GDM1 (cell line): ENCODE results near the gene MUC5AC.

ENCODE experiments used
- DNase-seq: peaks from one replicate; lab custom pipeline; 2025; lab: John Stamatoyannopoulos, UW

The MUC5AC gene

GRCh38 chr11:1121813-1122663 lies 35.7 kb upstream of the MUC5AC start:
- no peak for DNase-seq

- no peak for DNase-seq
These were observed 35.1 kb upstream of the MUC5AC start for GRCh38 chr11:1122664-1123002.

DNA sequence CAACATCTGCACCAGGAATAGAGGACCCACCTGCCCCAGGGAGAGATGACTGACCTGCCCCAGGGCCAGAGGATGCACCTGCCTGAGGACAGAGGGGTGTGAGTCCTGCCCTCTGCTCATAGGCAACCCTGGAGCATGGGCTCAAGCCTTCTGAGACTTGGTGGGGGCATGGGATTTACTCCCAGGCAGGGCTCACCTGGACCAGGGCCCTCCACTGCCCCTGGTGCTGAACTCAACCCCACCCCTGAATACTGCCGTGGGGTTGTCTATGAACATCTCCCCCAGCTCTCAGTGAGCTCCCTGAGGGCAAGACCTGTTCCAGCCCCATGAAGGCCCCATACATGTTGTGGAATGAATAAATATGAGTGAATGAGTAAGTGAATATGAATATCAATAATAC lies 33.8 kb upstream of the MUC5AC start:
- DNase-seq, result no peak

GRCh38 chr11:1125803-1126202 lies 31.9 kb upstream of the MUC5AC start:
- DNase-seq, result no peak

DNA sequence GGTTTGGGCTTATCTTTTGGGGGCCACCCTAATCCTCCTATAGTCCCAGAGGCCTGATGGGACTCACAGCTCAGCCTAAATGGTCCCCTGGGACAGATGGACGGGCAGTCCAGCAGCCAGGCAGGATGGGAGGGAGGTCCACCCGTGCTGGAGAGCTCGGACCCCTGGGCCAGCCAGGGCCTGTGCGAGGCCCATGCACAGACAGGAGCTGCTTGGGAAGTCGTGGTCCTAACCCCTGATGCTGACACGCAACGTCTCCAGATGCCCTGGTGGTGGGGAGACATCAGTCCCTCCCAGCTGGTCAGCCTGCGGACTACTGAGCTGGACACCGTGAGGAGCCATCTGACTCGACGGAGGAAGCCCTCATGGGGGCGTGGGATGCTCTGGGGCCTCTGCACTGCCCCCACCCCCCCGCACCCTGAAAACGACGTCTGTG lies 31.2 kb upstream of the MUC5AC start:
- no peak for DNase-seq

DNA sequence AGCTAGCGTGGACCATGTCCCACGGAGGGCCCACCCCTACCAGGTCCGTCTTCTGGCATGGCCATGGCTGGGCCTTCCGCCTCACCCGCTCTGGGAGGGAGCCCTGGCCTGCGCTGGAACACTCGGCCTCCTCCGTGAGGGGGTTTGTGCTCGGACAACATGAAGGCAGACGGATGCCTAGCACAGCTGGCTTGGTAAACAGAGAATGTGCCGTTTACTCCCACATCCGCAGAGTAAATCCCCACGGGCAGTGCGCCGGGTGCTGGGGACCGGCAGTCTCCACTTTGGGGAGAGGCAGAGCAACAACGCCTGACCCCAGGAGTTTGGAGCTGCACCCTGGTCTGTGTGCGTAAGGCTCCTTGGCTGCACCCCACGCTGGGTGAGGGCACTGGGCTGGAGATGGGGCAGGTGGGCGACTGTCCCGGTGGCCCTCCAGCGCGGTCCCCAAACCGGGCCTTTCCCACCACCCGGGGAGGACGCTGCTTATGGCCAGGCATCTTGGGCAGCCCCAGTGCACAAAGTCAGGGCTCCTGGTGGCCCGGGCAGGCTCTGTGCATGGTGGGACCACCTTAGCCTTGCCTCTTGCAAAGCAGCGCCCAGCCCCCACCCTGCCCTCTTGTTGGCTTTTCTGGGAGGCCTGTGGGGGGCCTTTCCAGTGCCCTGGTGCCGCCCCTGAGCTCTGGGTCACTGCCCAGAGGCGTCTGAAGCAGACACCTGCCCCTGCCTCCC lies 30.7 kb upstream of the MUC5AC start:
- DNase-seq, result no peak

GRCh38 chr11:1127664-1128162 lies 30.0 kb upstream of the MUC5AC start:
- no peak for DNase-seq

- no peak for DNase-seq
These were observed 29.2 kb upstream of the MUC5AC start for GRCh38 chr11:1128311-1129142.

DNA sequence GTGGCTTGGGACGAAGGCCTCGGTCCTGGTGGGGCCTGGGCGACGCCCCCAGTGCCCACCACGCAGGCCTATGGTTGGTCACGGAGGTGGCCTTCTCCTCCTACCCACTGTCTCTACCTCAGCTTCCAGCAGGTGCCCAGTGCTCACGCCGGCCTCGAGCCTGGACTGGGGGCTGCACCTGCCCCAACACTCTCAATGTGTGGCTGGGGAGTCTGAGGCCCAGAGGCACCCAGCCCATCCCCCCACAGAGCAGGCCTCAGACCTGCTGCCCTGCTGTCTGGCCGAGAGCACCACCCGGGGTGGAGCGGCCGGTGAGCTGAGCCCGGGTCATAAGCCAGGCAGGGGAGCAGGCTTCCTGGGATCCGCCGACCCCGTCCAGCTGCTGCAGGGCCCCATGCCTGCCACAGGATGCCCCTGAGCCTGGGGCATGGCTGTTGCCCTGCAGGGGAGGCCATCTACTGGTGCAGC lies 28.6 kb upstream of the MUC5AC start:
- no peak for DNase-seq

DNA sequence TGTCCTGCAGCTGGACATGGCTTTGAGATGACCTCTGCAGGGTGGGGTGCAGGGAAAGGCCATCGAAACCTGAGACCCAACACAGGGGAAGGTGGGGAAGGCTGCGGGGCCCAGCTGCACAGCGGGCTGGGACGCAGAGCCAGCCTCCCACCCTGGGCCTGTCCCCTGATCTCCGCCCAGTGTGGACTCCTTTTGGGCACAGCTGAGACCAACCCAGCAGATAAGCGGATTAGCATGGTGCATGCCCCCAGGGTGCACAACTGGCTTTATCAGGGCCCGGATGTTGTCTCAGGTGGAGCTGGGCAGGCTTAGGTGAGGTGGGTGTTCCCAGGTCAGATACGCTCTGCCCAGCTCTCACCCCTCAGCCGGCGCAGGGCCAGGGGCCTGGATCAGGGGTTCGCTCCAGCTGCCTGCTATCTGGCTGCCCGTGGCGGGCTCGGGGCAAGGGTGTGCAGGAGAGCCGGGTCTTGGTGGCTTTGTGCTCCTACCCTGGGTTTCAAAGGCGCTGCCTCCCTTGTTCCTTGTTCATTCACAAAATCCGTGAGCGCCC lies 28.1 kb upstream of the MUC5AC start:
- no peak for DNase-seq

DNA sequence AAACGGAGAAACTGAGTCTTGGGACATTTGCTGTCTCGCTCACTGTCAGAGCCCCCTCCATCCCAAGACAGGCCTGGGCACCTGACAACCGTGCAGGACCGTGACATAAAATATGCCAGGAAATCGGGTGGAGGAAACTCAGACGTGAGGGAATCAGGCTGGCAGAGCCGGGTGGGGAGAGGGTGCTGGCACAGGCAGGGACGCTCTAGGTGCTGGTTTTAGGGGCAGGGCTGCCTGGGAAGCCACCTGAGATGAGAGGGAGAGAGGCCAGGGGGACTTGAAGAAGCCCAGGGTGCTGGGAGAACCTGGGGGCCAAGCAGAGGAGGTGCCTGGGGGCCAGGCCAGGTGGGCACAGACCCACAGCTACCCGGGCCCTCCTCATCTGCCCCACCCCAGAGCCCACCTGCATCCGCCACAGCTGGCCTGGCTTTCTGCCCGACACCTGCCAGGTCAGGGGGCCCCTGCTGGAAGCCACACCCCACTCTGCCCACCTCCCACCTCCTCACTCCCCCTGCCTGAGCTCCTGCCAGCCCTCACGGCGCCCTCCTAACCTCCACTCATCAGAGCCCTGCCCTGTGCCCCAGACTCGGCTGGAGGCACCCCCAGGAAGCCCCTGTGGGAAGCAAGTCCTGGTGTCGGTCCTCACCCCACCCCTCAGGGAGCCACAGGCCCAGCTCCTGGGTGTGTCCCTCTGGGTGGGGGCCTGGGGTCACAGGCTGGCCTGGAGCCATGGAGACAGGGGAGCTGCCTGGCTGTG lies 27.3 kb upstream of the MUC5AC start:
- no peak for DNase-seq

DNA sequence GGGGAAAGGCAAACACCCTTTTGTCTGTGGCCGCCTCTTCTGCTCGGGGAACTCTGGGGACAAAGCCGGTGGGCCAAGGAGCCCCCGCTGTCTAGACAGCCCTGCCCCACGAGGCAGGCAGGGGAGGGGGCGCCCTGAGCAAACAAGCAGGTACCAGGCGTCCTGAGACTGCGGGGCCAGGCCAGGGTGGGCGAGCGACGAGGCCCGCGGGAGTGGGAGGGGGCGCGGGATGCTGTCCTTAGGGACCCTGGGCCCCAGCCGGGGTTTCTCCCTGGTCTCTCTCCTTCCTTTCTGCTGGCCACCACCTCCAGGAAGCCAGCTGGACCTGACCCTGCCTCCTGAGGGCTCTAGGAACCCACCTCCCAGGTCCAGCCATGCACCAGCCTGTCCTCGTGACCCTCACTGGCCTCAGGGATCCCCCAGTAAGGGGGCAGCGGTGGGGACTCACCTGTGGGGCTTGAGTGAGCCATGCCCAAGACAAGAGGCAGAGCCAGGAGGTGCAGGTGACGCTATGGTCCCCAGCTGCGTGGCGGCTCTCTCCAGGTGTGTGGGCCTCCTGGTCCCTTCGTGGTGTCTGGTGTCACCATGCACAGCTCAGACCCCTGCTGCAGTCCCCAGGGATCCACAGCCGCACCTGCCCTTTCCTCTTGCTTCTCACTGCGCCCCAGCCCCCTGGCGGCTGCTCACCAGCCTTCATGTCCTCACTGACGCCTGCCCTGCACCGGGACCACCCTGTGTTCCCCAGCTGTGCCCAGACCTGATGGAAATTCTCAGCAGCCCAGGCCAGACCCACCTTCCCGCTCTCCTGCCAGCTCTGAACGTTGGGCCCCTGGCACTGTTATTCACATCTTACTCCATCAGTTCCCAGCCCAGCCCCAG lies 26.5 kb upstream of the MUC5AC start:
- no peak for DNase-seq

- DNase-seq, result no peak
These were observed 22.8 kb upstream of the MUC5AC start for GRCh38 chr11:1134848-1135445.

GRCh38 chr11:1138097-1138496 lies 19.7 kb upstream of the MUC5AC start:
- DNase-seq, result no peak

GRCh38 chr11:1139441-1140083 lies 18.2 kb upstream of the MUC5AC start:
- DNase-seq, result no peak

DNA sequence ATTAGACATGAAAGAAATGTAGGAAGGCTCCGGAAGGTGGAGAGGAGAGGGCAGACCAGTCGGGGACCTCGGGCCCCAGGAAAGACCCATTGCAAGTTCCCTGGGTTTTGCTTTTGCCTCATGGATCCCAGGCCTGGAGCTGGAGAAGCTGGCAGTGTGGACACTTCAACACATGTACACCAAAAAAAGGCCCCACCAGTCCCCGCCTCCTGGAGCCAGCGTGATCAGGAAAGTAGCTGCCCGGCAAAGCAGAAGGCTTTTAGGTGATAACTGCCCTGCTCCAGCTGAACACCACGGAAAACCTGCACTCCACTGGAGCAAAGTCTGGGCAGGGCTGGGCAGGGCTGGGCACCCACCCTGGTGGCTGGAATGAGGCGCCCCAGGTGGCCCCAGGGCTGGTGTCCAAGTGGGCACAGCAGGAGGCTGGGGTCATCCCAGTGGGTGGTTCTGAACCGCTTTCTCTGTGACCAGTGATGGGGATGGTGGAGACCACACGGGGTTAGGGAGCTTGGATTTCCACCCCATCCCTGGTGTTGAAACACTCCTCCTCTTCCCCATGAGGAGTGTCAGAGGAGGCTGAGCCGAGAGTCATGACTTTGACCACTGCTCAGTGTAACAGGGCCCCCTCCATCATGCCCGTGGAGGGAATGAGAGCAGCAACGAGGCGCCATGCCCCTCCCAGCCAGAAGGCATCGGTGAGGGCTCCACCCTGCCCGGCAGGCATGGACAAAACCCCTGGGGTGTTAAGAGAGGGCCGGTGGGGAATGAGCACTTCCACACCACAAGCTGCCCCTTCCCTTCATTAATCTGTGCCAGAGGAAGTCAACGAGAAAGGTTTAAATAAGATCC lies 16.9 kb upstream of the MUC5AC start:
- no peak for DNase-seq

DNA sequence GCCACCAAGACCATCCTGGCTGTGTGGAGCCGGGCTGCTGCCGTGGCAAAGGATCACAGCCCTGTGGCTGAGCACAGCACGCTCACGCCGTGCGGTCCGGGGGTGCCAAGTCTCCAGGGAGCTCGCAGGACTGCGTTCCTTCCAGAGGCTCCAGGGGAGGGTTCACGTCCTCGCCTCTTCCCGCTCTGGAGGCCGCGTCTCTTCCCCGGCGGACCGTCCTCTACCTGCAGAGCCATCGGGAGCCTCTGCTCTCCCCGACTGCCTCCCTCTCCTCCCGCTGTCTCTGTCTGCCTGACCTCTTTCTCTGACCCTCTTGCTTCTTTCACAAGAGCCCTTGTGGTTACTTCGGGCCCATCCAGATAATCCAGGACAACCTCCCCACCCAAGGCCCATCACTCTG lies 11.4 kb upstream of the MUC5AC start:
- DNase-seq, result no peak

- no peak for DNase-seq
These were observed 10.0 kb upstream of the MUC5AC start for GRCh38 chr11:1147792-1148191.
